Tongue (tissue), 2 donors: Measurements from ENCODE around the gene KRT1. TPM values are rescaled to one million over a fixed set of nuclear protein-coding genes. Genes with fewer than 3 reads are reported as not detected.

Source experiments
- DNase-seq: peaks from one replicate; pipeline ENCODE4 v3.0.0-alpha.2; 2015
- total RNA-seq: library from RNA; depleted of rRNA; stranded (reverse); fragments of >200 nt; gene quantifications from one replicate; pipeline ENCODE4 v1.2.3, GENCODE V29; 2014

The KRT1 gene
- total RNA-seq, 1 donor from 2014 or later, result not detected

- no peak for DNase-seq
Observed at GRCh38 chr12:52659951-52660350, 20.3 kb downstream of the KRT1 start.

GRCh38 chr12:52659395-52659794 lies 20.8 kb downstream of the KRT1 start:
- no peak for DNase-seq

GRCh38 chr12:52658196-52658595 lies 22.0 kb downstream of the KRT1 start:
- DNase-seq, result no peak

GRCh38 chr12:52657250-52657902 lies 22.8 kb downstream of the KRT1 start:
- DNase-seq, result no peak

GRCh38 chr12:52656616-52657015 lies 23.6 kb downstream of the KRT1 start:
- no peak for DNase-seq

- DNase-seq, result no peak
Observed at GRCh38 chr12:52655720-52656124, 24.5 kb downstream of the KRT1 start.

GRCh38 chr12:52655251-52655650 lies 25.0 kb downstream of the KRT1 start:
- DNase-seq, result no peak

- DNase-seq, result no peak
Observed at GRCh38 chr12:52651726-52652261, 28.4 kb downstream of the KRT1 start, which contains the start of gene KRT2. TSS of gene KRT2 (minus strand) at chr12:52652211. CDS start at chr12:52652142, 69 bp downstream.

GRCh38 chr12:52650520-52651081 lies 29.6 kb downstream of the KRT1 start:
- no peak for DNase-seq

GRCh38 chr12:52649066-52649465 lies 31.1 kb downstream of the KRT1 start:
- no peak for DNase-seq

- no peak for DNase-seq
Observed at GRCh38 chr12:52648012-52648550, 32.1 kb downstream of the KRT1 start.

- DNase-seq, result no peak
Observed at GRCh38 chr12:52647601-52648000, 32.6 kb downstream of the KRT1 start.

- no peak for DNase-seq
Observed at GRCh38 chr12:52646613-52647012, 33.6 kb downstream of the KRT1 start.

- DNase-seq, result no peak
Observed at GRCh38 chr12:52645982-52646381, 34.2 kb downstream of the KRT1 start.

- no peak for DNase-seq
Observed at GRCh38 chr12:52645120-52645761, 35.0 kb downstream of the KRT1 start.

GRCh38 chr12:52644078-52644415 lies 36.2 kb downstream of the KRT1 start:
- DNase-seq, result no peak

GRCh38 chr12:52643233-52644077 lies 36.8 kb downstream of the KRT1 start:
- DNase-seq, result no peak

GRCh38 chr12:52641468-52641867 lies 38.7 kb downstream of the KRT1 start:
- no peak for DNase-seq

- DNase-seq, result no peak
Observed at GRCh38 chr12:52637299-52637698, 42.9 kb downstream of the KRT1 start.

GRCh38 chr12:52636592-52637258 lies 43.5 kb downstream of the KRT1 start:
- no peak for DNase-seq

GRCh38 chr12:52636189-52636588 lies 44.0 kb downstream of the KRT1 start:
- DNase-seq, result no peak
